AG04450 (cell line): ENCODE data around the gene STXBP5. TPM values are rescaled to one million over a fixed set of nuclear protein-coding genes. Genes with fewer than 3 reads are reported as not detected.

Experiments
- CTCF ChIA-PET: fragments of 300-600, 350-600 bp; formaldehyde crosslinking; extraction: SDS; loops from one replicate; lab custom pipeline; 2022; ENCODE audit warnings: antibody characterized with exemption, inconsistent platforms; lab: Charles Lee
- POLR2A ChIA-PET: fragments of 350-600 bp; formaldehyde crosslinking; extraction: SDS; loops from one replicate; lab custom pipeline; 2021; ENCODE audit warnings: antibody characterized with exemption, inconsistent platforms; lab: Yijun Ruan, JAX
- DNase-seq: peaks from one replicate; pipeline ENCODE4 v3.0.0-alpha.2; 2011; ENCODE audit warnings: low read depth, low spot score
- H3K27ac ChIP-seq: one replicate; pipeline ENCODE4 v1.5.1; 2012; ENCODE audit warnings: low read depth, low read length, control low read depth
- H3K27me3 ChIP-seq: one replicate; pipeline ENCODE4 v1.6.0; 2012; ENCODE audit warnings: low read length; ENCODE audit not compliant: control insufficient read depth, insufficient read depth
- H3K4me3 ChIP-seq: 2 replicates; pipeline ENCODE4 v1.5.1; 2011; ENCODE audit warnings: mild to moderate bottlenecking, low read depth, low read length, control low read depth
- H3K9me3 ChIP-seq: 2 replicates; pipeline ENCODE4 v1.5.1; 2012; ENCODE audit warnings: low read length; ENCODE audit not compliant: control insufficient read depth, insufficient read depth
- CTCF ChIP-seq: IDR thresholded peaks from 2 replicates; pipeline ENCODE4 v1.5.1; 2011; ENCODE audit warnings: low read depth, low read length, control low read depth, inconsistent platforms
- polyA plus RNA-seq: library from polyadenylated mRNA; depleted of rRNA; stranded (reverse); fragments of >200 nt; gene quantifications from 2 replicates; pipeline ENCODE4 v1.2.3, GENCODE V29; 2011

The STXBP5 gene
- polyA plus RNA-seq, 1 experiment = 40.0 TPM

- ChIA-PET POLR2A (no interaction called here), CTCF (interaction anchor here (0.6 kb wide), 1 partner anchor 469 kb away, joined by 3 read pairs; no protein-coding TSS in a partner anchor)
- Histone ChIP-seq H3K27me3 (no peaks in the 10 kb centered on the region), H3K27ac (no peak overlapping the region), H3K9me3 (no peaks in the 10 kb centered on the region), H3K4me3 (no peak overlapping the region)
- no peak for DNase-seq
- TF ChIP-seq CTCF = no peak
Measured at GRCh38 chr6:147260091-147260490, 55.9 kb downstream of the STXBP5 start.

GRCh38 chr6:147262946-147263345, 58.7 kb downstream of the STXBP5 start:
- ChIA-PET POLR2A (no interaction called here), CTCF (interaction anchor here (1.0 kb wide), 1 partner anchor 361 kb away, joined by 4 read pairs; no protein-coding TSS in a partner anchor)
- no peak overlapping the region for H3K4me3 ChIP-seq
- no peak for TF ChIP-seq CTCF
- H3K27ac ChIP-seq = no peak overlapping the region
- no peak for DNase-seq
- no peaks in the 10 kb centered on the region for H3K27me3 ChIP-seq
- no peaks in the 10 kb centered on the region for H3K9me3 ChIP-seq

- no peak overlapping the region for H3K4me3 ChIP-seq
- H3K27me3 ChIP-seq = no peaks in the 10 kb centered on the region
- ChIA-PET POLR2A (no interaction called here), CTCF (no interaction called here)
- H3K9me3 ChIP-seq = no peaks in the 10 kb centered on the region
- no peak for DNase-seq
- TF ChIP-seq CTCF = no peak
- H3K27ac ChIP-seq = no peak overlapping the region
Measured at GRCh38 chr6:147266821-147267220, 62.6 kb downstream of the STXBP5 start.

GRCh38 chr6:147267658-147268057, 63.4 kb downstream of the STXBP5 start:
- H3K9me3 ChIP-seq = no peaks in the 10 kb centered on the region
- H3K27me3 ChIP-seq = no peaks in the 10 kb centered on the region
- ChIA-PET CTCF (no interaction called here), POLR2A (no interaction called here)
- DNase-seq = no peak
- H3K27ac ChIP-seq = no peak overlapping the region
- no peak for TF ChIP-seq CTCF
- no peak overlapping the region for H3K4me3 ChIP-seq

GRCh38 chr6:147268254-147268653, 64.0 kb downstream of the STXBP5 start:
- no peak for TF ChIP-seq CTCF

More at GRCh38 chr6:147268254-147268653, 64.0 kb downstream of the STXBP5 start:
- Histone ChIP-seq H3K4me3 (no peak overlapping the region), H3K27me3 (no peaks in the 10 kb centered on the region), H3K9me3 (no peaks in the 10 kb centered on the region), H3K27ac (no peak overlapping the region)
- ChIA-PET POLR2A (no interaction called here), CTCF (no interaction called here)
- DNase-seq = no peak
